ENCODE results near the gene KDELR1.

KDELR1 gene

GRCh38 chr19:48391100-48392005, at the start of gene KDELR1:
Gene KDELR1, minus strand, starts transcription at chr19:48391551. Its CDS starts 193 bp downstream, at chr19:48391358.
- peak; percentile 91 for DNase-seq (ENCODE audit: low spot score)

- no peak for DNase-seq (ENCODE audit: low spot score)
Observed at GRCh38 chr19:48436586-48436985, 45.2 kb upstream of the KDELR1 start.

GRCh38 chr19:48433337-48433736, 42.0 kb upstream of the KDELR1 start:
- no peak for DNase-seq (ENCODE audit: low spot score)

GRCh38 chr19:48428670-48429069, 37.3 kb upstream of the KDELR1 start:
- no peak for DNase-seq (ENCODE audit: low spot score)

GRCh38 chr19:48424694-48425219, 33.4 kb upstream of the KDELR1 start:
- DNase-seq (ENCODE audit: low spot score), result no peak

GRCh38 chr19:48421548-48421947, 30.2 kb upstream of the KDELR1 start:
- DNase-seq (ENCODE audit: low spot score), result no peak

GRCh38 chr19:48419158-48419920, 28.0 kb upstream of the KDELR1 start:
- DNase-seq (ENCODE audit: low spot score), result peak; percentile 64

- DNase-seq (ENCODE audit: low spot score), result no peak
Observed at GRCh38 chr19:48418317-48419064, 27.1 kb upstream of the KDELR1 start.

GRCh38 chr19:48417421-48417820, 26.1 kb upstream of the KDELR1 start:
- no peak for DNase-seq (ENCODE audit: low spot score)

GRCh38 chr19:48415806-48416221, 24.5 kb upstream of the KDELR1 start:
- DNase-seq (ENCODE audit: low spot score), result peak; percentile 62

GRCh38 chr19:48415395-48415794, 24.0 kb upstream of the KDELR1 start:
- peak; percentile 66 for DNase-seq (ENCODE audit: low spot score)

- DNase-seq (ENCODE audit: low spot score), result no peak
Observed at GRCh38 chr19:48413879-48414587, 22.7 kb upstream of the KDELR1 start.

- DNase-seq (ENCODE audit: low spot score), result no peak
Observed at GRCh38 chr19:48405850-48406249, 14.5 kb upstream of the KDELR1 start.

GRCh38 chr19:48405010-48405659, 13.8 kb upstream of the KDELR1 start:
- no peak for DNase-seq (ENCODE audit: low spot score)

GRCh38 chr19:48403606-48404005, 12.3 kb upstream of the KDELR1 start:
- DNase-seq (ENCODE audit: low spot score), result no peak

- DNase-seq (ENCODE audit: low spot score), result no peak
Observed at GRCh38 chr19:48401287-48401686, 9.9 kb upstream of the KDELR1 start.

- DNase-seq (ENCODE audit: low spot score), result no peak
Observed at GRCh38 chr19:48400018-48400742, 8.8 kb upstream of the KDELR1 start.

GRCh38 chr19:48398375-48399235, 7.3 kb upstream of the KDELR1 start:
- peak; percentile 89 for DNase-seq (ENCODE audit: low spot score)

- DNase-seq (ENCODE audit: low spot score), result no peak
Observed at GRCh38 chr19:48398102-48398374, 6.7 kb upstream of the KDELR1 start.
